Activated T-cell treated with anti-CD3 and anti-CD28 coated beads, Interleukin-2, amount 50 U/mL, for 4 hours (primary cell): ENCODE data around the gene FAM170B. TPM values are rescaled to one million over a fixed set of nuclear protein-coding genes. Genes with fewer than 3 reads are reported as not detected.

Experiments
- ATAC-seq, 2 donors: fragments of 200-7000 bp; cut with Tn5 transposase; one replicate each; pipeline ENCODE4 v1.10.0; 2021
- DNase-seq: peaks from one replicate; pipeline ENCODE4 v3.0.0-alpha.2; 2020
- H3K27me3 Mint-ChIP-seq: one replicate; pipeline ENCODE4 v1.8.0; 2021; ENCODE audit warnings: low read depth, mixed read lengths
- H3K36me3 Mint-ChIP-seq: one replicate; pipeline ENCODE4 v1.8.0; 2022; ENCODE audit warnings: mixed read lengths; ENCODE audit not compliant: insufficient read depth
- H3K4me1 Mint-ChIP-seq: one replicate; pipeline ENCODE4 v1.8.0; 2021; ENCODE audit warnings: low read depth, mixed read lengths
- H3K4me3 Mint-ChIP-seq: one replicate; pipeline ENCODE4 v1.8.0; 2021; ENCODE audit warnings: mild to moderate bottlenecking, moderate library complexity, mixed read lengths
- H3K9me3 Mint-ChIP-seq: one replicate; pipeline ENCODE4 v1.8.0; 2021; ENCODE audit warnings: mixed read lengths
- total RNA-seq, 3 donors: library from RNA; stranded (reverse); gene quantifications; one replicate each; pipeline ENCODE4 v1.2.1, GENCODE V29; 2021

The FAM170B gene
- total RNA-seq, 3 donors from 2014 or later: not detected

- H3K4me1 Mint-ChIP-seq: peaks cover 3% of the 10 kb centered on the region
- peak within 1 kb of the TSS; percentile 55 for H3K4me3 Mint-ChIP-seq
- ATAC-seq (peak; percentile 61 to 67), DNase-seq (no peak)
- no peaks in the 10 kb centered on the region for H3K9me3 Mint-ChIP-seq
- no peaks in the 10 kb centered on the region for H3K36me3 Mint-ChIP-seq
- H3K27me3 Mint-ChIP-seq: peaks cover 30% of the 10 kb centered on the region
Observed at GRCh38 chr10:49115015-49115795, 18.6 kb downstream of the FAM170B start, which contains the start of gene VSTM4. VSTM4 (minus strand) TSS chr10:49115522; CDS start chr10:49115485, 37 bp downstream.

GRCh38 chr10:49114718-49115014 lies 19.2 kb downstream of the FAM170B start:
- Mint-ChIP-seq H3K4me1 (peaks cover 3% of the 10 kb centered on the region), H3K27me3 (peaks cover 30% of the 10 kb centered on the region), H3K9me3 (no peaks in the 10 kb centered on the region), H3K36me3 (no peaks in the 10 kb centered on the region), H3K4me3 (peak overlapping the region; percentile 55)
- ATAC-seq (no peak), DNase-seq (no peak)

- Mint-ChIP-seq H3K4me3 (no peak overlapping the region), H3K36me3 (no peaks in the 10 kb centered on the region), H3K4me1 (peaks cover 3% of the 10 kb centered on the region), H3K27me3 (peaks cover 30% of the 10 kb centered on the region), H3K9me3 (no peaks in the 10 kb centered on the region)
- DNase-seq (no peak), ATAC-seq (no peak)
Observed at GRCh38 chr10:49113741-49114141, 20.1 kb downstream of the FAM170B start.

GRCh38 chr10:49112851-49113250 lies 21.0 kb downstream of the FAM170B start:
- H3K4me1 Mint-ChIP-seq: peaks cover 3% of the 10 kb centered on the region
- no peaks in the 10 kb centered on the region for H3K9me3 Mint-ChIP-seq
- H3K27me3 Mint-ChIP-seq: peaks cover 33% of the 10 kb centered on the region
- no peaks in the 10 kb centered on the region for H3K36me3 Mint-ChIP-seq
- DNase-seq: no peak
- no peak overlapping the region for H3K4me3 Mint-ChIP-seq
- no peak for ATAC-seq

- Mint-ChIP-seq H3K4me1 (peaks cover 3% of the 10 kb centered on the region), H3K9me3 (no peaks in the 10 kb centered on the region), H3K36me3 (no peaks in the 10 kb centered on the region), H3K27me3 (peaks cover 33% of the 10 kb centered on the region), H3K4me3 (no peak overlapping the region)
- no peak for ATAC-seq
- DNase-seq: no peak
Observed at GRCh38 chr10:49112098-49112497, 21.7 kb downstream of the FAM170B start.

GRCh38 chr10:49111320-49111698 lies 22.5 kb downstream of the FAM170B start:
- H3K27me3 Mint-ChIP-seq: peaks cover 31% of the 10 kb centered on the region
- H3K9me3 Mint-ChIP-seq: no peaks in the 10 kb centered on the region
- no peaks in the 10 kb centered on the region for H3K36me3 Mint-ChIP-seq
- no peak for ATAC-seq
- no peak for DNase-seq
- no peak overlapping the region for H3K4me3 Mint-ChIP-seq
- peaks cover 3% of the 10 kb centered on the region for H3K4me1 Mint-ChIP-seq

GRCh38 chr10:49110684-49111319 lies 23.0 kb downstream of the FAM170B start:
- H3K9me3 Mint-ChIP-seq: no peaks in the 10 kb centered on the region
- H3K36me3 Mint-ChIP-seq: no peaks in the 10 kb centered on the region
- H3K4me1 Mint-ChIP-seq: peaks cover 3% of the 10 kb centered on the region
- H3K27me3 Mint-ChIP-seq: peaks cover 26% of the 10 kb centered on the region
- H3K4me3 Mint-ChIP-seq: no peak overlapping the region
- ATAC-seq: no peak
- no peak for DNase-seq

- H3K4me3 Mint-ChIP-seq: no peak overlapping the region
- no peaks in the 10 kb centered on the region for H3K9me3 Mint-ChIP-seq
- DNase-seq: no peak
- no peaks in the 10 kb centered on the region for H3K36me3 Mint-ChIP-seq
- peaks cover 22% of the 10 kb centered on the region for H3K27me3 Mint-ChIP-seq
- no peak for ATAC-seq
- H3K4me1 Mint-ChIP-seq: peaks cover 2% of the 10 kb centered on the region
Observed at GRCh38 chr10:49109669-49110340, 24.0 kb downstream of the FAM170B start.

- no peak overlapping the region for H3K4me3 Mint-ChIP-seq
- ATAC-seq: peak in 1 of 2 donors; percentile 32
- no peaks in the 10 kb centered on the region for H3K4me1 Mint-ChIP-seq
- H3K9me3 Mint-ChIP-seq: no peaks in the 10 kb centered on the region
- no peak for DNase-seq
- no peaks in the 10 kb centered on the region for H3K36me3 Mint-ChIP-seq
- peaks cover 10% of the 10 kb centered on the region for H3K27me3 Mint-ChIP-seq
Observed at GRCh38 chr10:49108656-49109055, 25.2 kb downstream of the FAM170B start.

- Mint-ChIP-seq H3K4me3 (no peak overlapping the region), H3K4me1 (no peaks in the 10 kb centered on the region)
Observed at GRCh38 chr10:49107887-49108267, 25.9 kb downstream of the FAM170B start.

GRCh38 chr10:49107111-49107886 lies 26.5 kb downstream of the FAM170B start:
- no peaks in the 10 kb centered on the region for H3K9me3 Mint-ChIP-seq
- peaks cover 6% of the 10 kb centered on the region for H3K27me3 Mint-ChIP-seq
- no peaks in the 10 kb centered on the region for H3K4me1 Mint-ChIP-seq
- DNase-seq: no peak
- ATAC-seq: no peak
- H3K4me3 Mint-ChIP-seq: no peak overlapping the region
- no peaks in the 10 kb centered on the region for H3K36me3 Mint-ChIP-seq

More at GRCh38 chr10:49107887-49108267, 25.9 kb downstream of the FAM170B start:
- DNase-seq: no peak
- Mint-ChIP-seq H3K36me3 (no peaks in the 10 kb centered on the region), H3K9me3 (no peaks in the 10 kb centered on the region), H3K27me3 (peaks cover 4% of the 10 kb centered on the region)
- no peak for ATAC-seq

- Mint-ChIP-seq H3K4me1 (no peaks in the 10 kb centered on the region), H3K27me3 (peaks cover 6% of the 10 kb centered on the region), H3K4me3 (no peak overlapping the region), H3K36me3 (no peaks in the 10 kb centered on the region), H3K9me3 (no peaks in the 10 kb centered on the region)
- ATAC-seq (no peak), DNase-seq (no peak)
Observed at GRCh38 chr10:49106451-49106850, 27.4 kb downstream of the FAM170B start.

GRCh38 chr10:49105076-49105475 lies 28.7 kb downstream of the FAM170B start:
- DNase-seq (no peak), ATAC-seq (no peak)
- no peaks in the 10 kb centered on the region for H3K36me3 Mint-ChIP-seq
- H3K4me3 Mint-ChIP-seq: no peak overlapping the region
- H3K4me1 Mint-ChIP-seq: no peaks in the 10 kb centered on the region
- no peaks in the 10 kb centered on the region for H3K9me3 Mint-ChIP-seq
- peaks cover 6% of the 10 kb centered on the region for H3K27me3 Mint-ChIP-seq

GRCh38 chr10:49104323-49104722 lies 29.5 kb downstream of the FAM170B start:
- Mint-ChIP-seq H3K4me3 (no peak overlapping the region), H3K36me3 (no peaks in the 10 kb centered on the region), H3K9me3 (no peaks in the 10 kb centered on the region), H3K4me1 (no peaks in the 10 kb centered on the region), H3K27me3 (peaks cover 9% of the 10 kb centered on the region)
- DNase-seq (no peak), ATAC-seq (no peak)
